IMR-90 (cell line): ENCODE data around the gene CYYR1. TPM values are rescaled to one million over a fixed set of nuclear protein-coding genes. Genes with fewer than 3 reads are reported as not detected.

Source experiments
- ATAC-seq: fragments of 200-7000 bp; cut with Tn5 transposase; 2 replicates; pipeline ENCODE4 v1.9.1; 2020; ENCODE audit warnings: low read depth, mild to moderate bottlenecking, moderate library complexity
- BruUV-seq: library from RNA; stranded (reverse); fragments of 400-500 nt; replicated peaks from 2 replicates; lab custom pipeline; 2021; lab: Mats Ljungman, UMichigan
- CTCF ChIA-PET: fragments of 300-600 bp; formaldehyde crosslinking; extraction: SDS; loops from one replicate; lab custom pipeline; 2021; ENCODE audit warnings: antibody characterized with exemption; lab: Yijun Ruan, JAX
- POLR2A ChIA-PET: fragments of 300-600 bp; sonication (Branson Sonifier 250); formaldehyde crosslinking; loops from one replicate; lab custom pipeline; 2022; ENCODE audit warnings: antibody characterized with exemption; ENCODE audit not compliant: unreplicated experiment; lab: Charles Lee
- DNase-seq: peaks from one replicate; pipeline ENCODE4 v3.0.0; 2013
- H2AFZ ChIP-seq: replicated peaks from 2 replicates; pipeline ENCODE3; 2013; ENCODE audit warnings: low read length, mild to moderate bottlenecking; ENCODE audit not compliant: poor library complexity
- H2AK5ac ChIP-seq: 2 replicates; pipeline ENCODE4 v1.6.1; 2013; ENCODE audit warnings: low read depth, low read length, inconsistent platforms
- H2AK9ac ChIP-seq: replicated peaks from 2 replicates; pipeline ENCODE3; 2013; ENCODE audit warnings: mild to moderate bottlenecking, low read depth, low read length, moderate library complexity; ENCODE audit not compliant: poor library complexity
- H2BK120ac ChIP-seq: 2 replicates; pipeline ENCODE4 v1.6.1; 2013; ENCODE audit warnings: low read depth, low read length, inconsistent platforms
- H2BK15ac ChIP-seq: 3 replicates; pipeline ENCODE4 v1.6.1; 2013; ENCODE audit warnings: low read depth, low read length, inconsistent platforms
- H2BK20ac ChIP-seq: 2 replicates; pipeline ENCODE4 v1.6.1; 2013; ENCODE audit warnings: low read depth, mild to moderate bottlenecking, inconsistent platforms, low read length, moderate library complexity
- H2BK5ac ChIP-seq: 2 replicates; pipeline ENCODE4 v1.6.1; 2013; ENCODE audit warnings: mild to moderate bottlenecking, low read depth, low read length, inconsistent platforms; ENCODE audit not compliant: poor library complexity, severe bottlenecking
- H3K14ac ChIP-seq: replicated peaks from 2 replicates; pipeline ENCODE4 v1.6.1; 2013; ENCODE audit warnings: low read depth, low read length, inconsistent platforms
- H3K18ac ChIP-seq: 2 replicates; pipeline ENCODE4 v1.6.1; 2013; ENCODE audit warnings: low read depth, low read length, control low read depth
- H3K23ac ChIP-seq: 2 replicates; pipeline ENCODE4 v1.6.1; 2013; ENCODE audit warnings: low read depth, low read length, inconsistent platforms
- H3K27ac ChIP-seq: 2 replicates; pipeline ENCODE4 v1.5.1; 2013; ENCODE audit warnings: mild to moderate bottlenecking, control low read depth, low read length; ENCODE audit not compliant: insufficient read depth
- H3K27me3 ChIP-seq: 2 replicates; pipeline ENCODE4 v1.6.1; 2013; ENCODE audit warnings: low read length; ENCODE audit not compliant: control insufficient read depth, insufficient read depth
- H3K36me3 ChIP-seq: 2 replicates; pipeline ENCODE4 v1.6.1; 2013; ENCODE audit warnings: low read length, mixed read lengths; ENCODE audit not compliant: control insufficient read depth, insufficient read depth
- H3K4ac ChIP-seq: 2 replicates; pipeline ENCODE4 v1.6.1; 2013; ENCODE audit warnings: low read depth, low read length, inconsistent platforms
- H3K4me1 ChIP-seq: 2 replicates; pipeline ENCODE4 v1.6.1; 2013; ENCODE audit warnings: low read length, mixed read lengths; ENCODE audit not compliant: control insufficient read depth, insufficient read depth
- H3K4me2 ChIP-seq: 2 replicates; pipeline ENCODE4 v1.6.1; 2013; ENCODE audit warnings: low read depth, mild to moderate bottlenecking, control low read depth, low read length, moderate library complexity
- H3K4me3 ChIP-seq: 2 replicates; pipeline ENCODE4 v1.5.1; 2013; ENCODE audit warnings: low read depth, mild to moderate bottlenecking, control low read depth, low read length, moderate library complexity; ENCODE audit not compliant: insufficient read depth
- H3K56ac ChIP-seq: 2 replicates; pipeline ENCODE4 v1.6.1; 2013; ENCODE audit warnings: low read length, inconsistent platforms; ENCODE audit not compliant: insufficient read depth; ENCODE audit errors: extremely low read depth
- H3K79me1 ChIP-seq, 2 experiments: 2 replicates each; pipeline ENCODE4 v1.6.1; 2013; ENCODE audit warnings: low read length in 2 of 2, inconsistent platforms in 1 of 2, low read depth in 1 of 2
- H3K9ac ChIP-seq: 2 replicates; pipeline ENCODE4 v1.6.1; 2013; ENCODE audit warnings: low read depth, low read length, control low read depth
- H3K9me1 ChIP-seq: 2 replicates; pipeline ENCODE4 v1.6.1; 2013; ENCODE audit warnings: low read length, inconsistent platforms; ENCODE audit not compliant: insufficient read depth
- H3K9me3 ChIP-seq: 2 replicates; pipeline ENCODE4 v1.6.1; 2013; ENCODE audit warnings: low read length; ENCODE audit not compliant: control insufficient read depth, insufficient read depth
- H4K20me1 ChIP-seq: 2 replicates; pipeline ENCODE4 v1.6.1; 2013; ENCODE audit warnings: low read length, inconsistent platforms; ENCODE audit not compliant: insufficient read depth
- H4K5ac ChIP-seq: 2 replicates; pipeline ENCODE4 v1.6.1; 2013; ENCODE audit warnings: mild to moderate bottlenecking, low read depth, low read length, control low read depth
- H4K8ac ChIP-seq, 2 experiments: 2 replicates each; pipeline ENCODE4 v1.6.1; 2013; ENCODE audit warnings: low read depth in 2 of 2, low read length in 2 of 2, control low read depth in 1 of 2, inconsistent platforms in 1 of 2
- H4K91ac ChIP-seq: 2 replicates; pipeline ENCODE4 v1.6.1; 2013; ENCODE audit warnings: low read depth, low read length, inconsistent platforms; ENCODE audit not compliant: insufficient read depth
- BHLHE40 ChIP-seq: fragments of 150-350 bp; IDR thresholded peaks from 2 replicates; pipeline ENCODE4 v1.6.1; 2016; ENCODE audit warnings: mild to moderate bottlenecking, low read depth, low read length
- CEBPB ChIP-seq: IDR thresholded peaks from 2 replicates; pipeline ENCODE4 v1.6.1; 2012; ENCODE audit warnings: low read depth, low read length, improper control_type of control experiment
- CHD1 ChIP-seq: IDR thresholded peaks from 2 replicates; pipeline ENCODE4 v1.6.1; 2012; ENCODE audit warnings: low read depth, low read length, improper control_type of control experiment
- FOS ChIP-seq: fragments of 150-350 bp; IDR thresholded peaks from 2 replicates; pipeline ENCODE4 v1.6.1; 2016; ENCODE audit warnings: low read depth, low read length
- MAFK ChIP-seq: IDR thresholded peaks from 2 replicates; pipeline ENCODE4 v1.6.1; 2012; ENCODE audit warnings: low read depth, low read length, improper control_type of control experiment
- MAZ ChIP-seq: IDR thresholded peaks from 2 replicates; pipeline ENCODE4 v1.6.1; 2012; ENCODE audit warnings: low read depth, mild to moderate bottlenecking, low read length, improper control_type of control experiment, moderate library complexity, borderline replicate concordance
- MXI1 ChIP-seq: IDR thresholded peaks from 2 replicates; pipeline ENCODE4 v1.6.1; 2012; ENCODE audit warnings: low read depth, mild to moderate bottlenecking, low read length, moderate library complexity, borderline replicate concordance
- NFE2L2 ChIP-seq: fragments of 150-350 bp; IDR thresholded peaks from 2 replicates; pipeline ENCODE4 v1.6.1; 2016; ENCODE audit warnings: low read depth, mild to moderate bottlenecking, low read length
- POLR2A ChIP-seq: IDR thresholded peaks from 2 replicates; pipeline ENCODE4 v1.6.1; 2012; ENCODE audit warnings: mild to moderate bottlenecking, low read depth, low read length
- RAD21 ChIP-seq: IDR thresholded peaks from 2 replicates; pipeline ENCODE4 v1.6.1; 2012; ENCODE audit warnings: low read length, improper control_type of control experiment
- RFX5 ChIP-seq: IDR thresholded peaks from 2 replicates; pipeline ENCODE4 v1.8.0; 2012; ENCODE audit warnings: low read depth, mild to moderate bottlenecking, low read length, moderate library complexity
- SMC3 ChIP-seq: fragments of 150-350 bp; IDR thresholded peaks from 2 replicates; pipeline ENCODE4 v1.6.1; 2016; ENCODE audit warnings: low read depth, mild to moderate bottlenecking, antibody characterized with exemption, low read length, moderate library complexity
- WGBS, 2 experiments: methylation state at CpG; one replicate each; pipeline versions ENCODE4 v1.1.5 to v1.1.7; 2013; ENCODE audit warnings: missing lambda C conversion rate in 2 of 2; ENCODE audit not compliant: insufficient read length in 1 of 2; ENCODE audit errors: extremely low coverage in 2 of 2; 5-methylcytosine and 5-hydroxymethylcytosine counted together
- dilution Hi-C: fragments of 300-500 bp; cut with HindIII; formaldehyde crosslinking; loops from one replicate; pipeline ENCODE4 v1.14.3; 2018; ENCODE audit warnings: low sequenced_read_pairs; ENCODE audit not compliant: unreplicated experiment
- in situ Hi-C: fragments of 300-500 bp; cut with MboI; formaldehyde crosslinking; loops from 3 replicates; pipeline ENCODE4 v1.14.3; 2019; ENCODE audit warnings: low sequenced_read_pairs, inconsistent platforms, mixed read lengths
- intact Hi-C: fragments of 100-400 bp; cut with micrococcal nuclease; formaldehyde crosslinking; loops from 2 replicates; pipeline ENCODE4 v1.10.0; 2022
- polyA plus RNA-seq, 3 experiments: library from polyadenylated mRNA; depleted of rRNA; stranded (reverse); fragments of >200 nt; gene quantifications; 2 replicates each; pipeline ENCODE4 v1.2.3, GENCODE V29; 2012; ENCODE audit warnings: low replicate concordance in 1 of 3
- total RNA-seq: library from RNA; depleted of rRNA; stranded (reverse); fragments of >200 nt; gene quantifications from 2 replicates; pipeline ENCODE4 v1.2.3, GENCODE V29; 2012
- TF ChIP-seq, protein P1 (sequence below): fragments of 150-350 bp; IDR thresholded peaks from 2 replicates; pipeline ENCODE4 v1.6.1; 2017; ENCODE audit warnings: mild to moderate bottlenecking, antibody characterized with exemption, low read length, low read depth
- TF ChIP-seq, protein P2 (sequence below): fragments of 150-350 bp; IDR thresholded peaks from 2 replicates; pipeline ENCODE4 v1.6.1; 2016; ENCODE audit warnings: low read depth, mild to moderate bottlenecking, low read length, moderate library complexity, borderline replicate concordance
- TF ChIP-seq, protein P3 (sequence below): conservative IDR thresholded peaks from 2 replicates; pipeline ENCODE4 v1.5.1; 2012; ENCODE audit warnings: mild to moderate bottlenecking, low read depth, low read length, improper control_type of control experiment

Gene CYYR1
- total and polyA plus RNA-seq, 2 of the 4 experiments (the other 2 are of a cell fraction): not detected

DNA sequence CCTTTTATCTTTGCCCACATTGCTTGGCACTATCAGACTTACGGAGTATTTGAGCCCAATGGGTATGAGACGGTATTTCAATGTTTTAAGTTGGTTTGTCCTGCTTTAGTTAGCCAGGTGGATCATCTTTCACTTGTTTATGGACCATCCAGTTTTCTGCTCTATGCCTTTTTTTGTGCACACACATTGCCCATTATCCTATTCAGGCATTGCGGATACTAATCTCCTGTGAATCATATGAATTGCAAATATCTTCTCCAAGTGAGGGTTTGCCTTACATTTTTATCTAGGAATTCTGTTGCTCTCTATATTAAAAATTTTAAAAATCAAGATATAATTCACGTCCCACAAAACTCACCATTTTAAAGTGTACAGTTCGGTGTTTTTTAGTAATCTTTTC lies 14.0 kb downstream of the CYYR1 start:
- dilution Hi-C loops: no loop called here
- H2AK5ac ChIP-seq: no peak overlapping the region

More for the DNA sequence above, 14.0 kb downstream of the CYYR1 start:
- H4K8ac ChIP-seq: no peak overlapping the region
- no CpG with 5 or more reads among the region's 5 CpGs for whole genome bisulfite sequencing, 2 experiments
- no peak overlapping the region for H2BK120ac ChIP-seq
- no peak overlapping the region for H3K4me2 ChIP-seq
- no peak overlapping the region for H2BK20ac ChIP-seq
- H3K4me1 ChIP-seq: no peaks in the 10 kb centered on the region
- in situ Hi-C loops (no loop called here), intact Hi-C loops (no loop called here)
- H3K9ac ChIP-seq: no peak overlapping the region
- ChIA-PET CTCF (no interaction called here), POLR2A (no interaction called here)
- no peak overlapping the region for H4K5ac ChIP-seq
- H2AFZ ChIP-seq: no peak overlapping the region
- no peak for DNase-seq
- no peaks in the 10 kb centered on the region for H3K9me3 ChIP-seq
- H3K9me1 ChIP-seq: no peaks in the 10 kb centered on the region
- H2BK15ac ChIP-seq: no peak overlapping the region
- no peak overlapping the region for H3K4me3 ChIP-seq
- no peaks in the 10 kb centered on the region for H3K27me3 ChIP-seq
- H3K4ac ChIP-seq: no peak overlapping the region
- no peak overlapping the region for H2AK9ac ChIP-seq
- no peak overlapping the region for H4K91ac ChIP-seq
- BruUV-seq: no TSS peak
- H3K56ac ChIP-seq: no peak overlapping the region
- TF ChIP-seq RFX5 (no peak), POLR2A (no peak), CHD1 (no peak), RAD21 (no peak), FOS (no peak), NFE2L2 (no peak), MXI1 (no peak), SMC3 (no peak), BHLHE40 (no peak), CEBPB (no peak), MAZ (no peak), MAFK (no peak)
- TF ChIP-seq, protein P1, sequence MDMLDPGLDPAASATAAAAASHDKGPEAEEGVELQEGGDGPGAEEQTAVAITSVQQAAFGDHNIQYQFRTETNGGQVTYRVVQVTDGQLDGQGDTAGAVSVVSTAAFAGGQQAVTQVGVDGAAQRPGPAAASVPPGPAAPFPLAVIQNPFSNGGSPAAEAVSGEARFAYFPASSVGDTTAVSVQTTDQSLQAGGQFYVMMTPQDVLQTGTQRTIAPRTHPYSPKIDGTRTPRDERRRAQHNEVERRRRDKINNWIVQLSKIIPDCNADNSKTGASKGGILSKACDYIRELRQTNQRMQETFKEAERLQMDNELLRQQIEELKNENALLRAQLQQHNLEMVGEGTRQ: no peak
- TF ChIP-seq, protein P2, sequence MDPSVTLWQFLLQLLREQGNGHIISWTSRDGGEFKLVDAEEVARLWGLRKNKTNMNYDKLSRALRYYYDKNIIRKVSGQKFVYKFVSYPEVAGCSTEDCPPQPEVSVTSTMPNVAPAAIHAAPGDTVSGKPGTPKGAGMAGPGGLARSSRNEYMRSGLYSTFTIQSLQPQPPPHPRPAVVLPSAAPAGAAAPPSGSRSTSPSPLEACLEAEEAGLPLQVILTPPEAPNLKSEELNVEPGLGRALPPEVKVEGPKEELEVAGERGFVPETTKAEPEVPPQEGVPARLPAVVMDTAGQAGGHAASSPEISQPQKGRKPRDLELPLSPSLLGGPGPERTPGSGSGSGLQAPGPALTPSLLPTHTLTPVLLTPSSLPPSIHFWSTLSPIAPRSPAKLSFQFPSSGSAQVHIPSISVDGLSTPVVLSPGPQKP: no peak
- TF ChIP-seq, protein P3, sequence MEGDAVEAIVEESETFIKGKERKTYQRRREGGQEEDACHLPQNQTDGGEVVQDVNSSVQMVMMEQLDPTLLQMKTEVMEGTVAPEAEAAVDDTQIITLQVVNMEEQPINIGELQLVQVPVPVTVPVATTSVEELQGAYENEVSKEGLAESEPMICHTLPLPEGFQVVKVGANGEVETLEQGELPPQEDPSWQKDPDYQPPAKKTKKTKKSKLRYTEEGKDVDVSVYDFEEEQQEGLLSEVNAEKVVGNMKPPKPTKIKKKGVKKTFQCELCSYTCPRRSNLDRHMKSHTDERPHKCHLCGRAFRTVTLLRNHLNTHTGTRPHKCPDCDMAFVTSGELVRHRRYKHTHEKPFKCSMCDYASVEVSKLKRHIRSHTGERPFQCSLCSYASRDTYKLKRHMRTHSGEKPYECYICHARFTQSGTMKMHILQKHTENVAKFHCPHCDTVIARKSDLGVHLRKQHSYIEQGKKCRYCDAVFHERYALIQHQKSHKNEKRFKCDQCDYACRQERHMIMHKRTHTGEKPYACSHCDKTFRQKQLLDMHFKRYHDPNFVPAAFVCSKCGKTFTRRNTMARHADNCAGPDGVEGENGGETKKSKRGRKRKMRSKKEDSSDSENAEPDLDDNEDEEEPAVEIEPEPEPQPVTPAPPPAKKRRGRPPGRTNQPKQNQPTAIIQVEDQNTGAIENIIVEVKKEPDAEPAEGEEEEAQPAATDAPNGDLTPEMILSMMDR: no peak
- H3K79me1 ChIP-seq: no peaks in the 10 kb centered on the region
- H4K20me1 ChIP-seq: no peaks in the 10 kb centered on the region
- no peak for ATAC-seq
- H3K23ac ChIP-seq: no peak overlapping the region
- H3K18ac ChIP-seq: no peak overlapping the region
- H3K14ac ChIP-seq: no peak overlapping the region
- H2BK5ac ChIP-seq: no peak overlapping the region
- H3K27ac ChIP-seq: no peak overlapping the region
- H3K36me3 ChIP-seq: no peaks in the 10 kb centered on the region
